Mesendoderm (in vitro differentiated cells): ENCODE results near the gene SPOCK3.

Experiments
- DNase-seq: peaks from one replicate; pipeline ENCODE4 v3.0.0; 2013
- H2AK5ac ChIP-seq: 2 replicates; pipeline ENCODE4 v1.6.1; 2013; ENCODE audit warnings: low read length, inconsistent platforms
- H2BK120ac ChIP-seq: 2 replicates; pipeline ENCODE4 v1.6.1; 2013; ENCODE audit warnings: low read depth, mild to moderate bottlenecking, low read length, moderate library complexity, mixed read lengths
- H2BK15ac ChIP-seq: replicated peaks from 2 replicates; pipeline ENCODE4 v1.6.1; 2013; ENCODE audit warnings: low read depth, mild to moderate bottlenecking, moderate library complexity
- H2BK5ac ChIP-seq: 2 replicates; pipeline ENCODE4 v1.6.1; 2013; ENCODE audit warnings: low read length, inconsistent platforms
- H3K18ac ChIP-seq: 2 replicates; pipeline ENCODE4 v1.6.1; 2013; ENCODE audit warnings: mild to moderate bottlenecking, low read length, mixed read lengths
- H3K23ac ChIP-seq: one replicate; pipeline ENCODE4 v1.6.1; 2013; ENCODE audit warnings: low read length
- H3K27ac ChIP-seq: 2 replicates; pipeline ENCODE4 v1.5.1; 2013; ENCODE audit warnings: low read depth, mild to moderate bottlenecking, inconsistent platforms, low read length, moderate library complexity
- H3K27me3 ChIP-seq: 2 replicates; pipeline ENCODE4 v1.6.1; 2013; ENCODE audit warnings: low read length, control low read depth, mild to moderate bottlenecking, inconsistent platforms; ENCODE audit not compliant: insufficient read depth, poor library complexity
- H3K36me3 ChIP-seq: 2 replicates; pipeline ENCODE4 v1.6.1; 2013; ENCODE audit warnings: low read length, inconsistent platforms; ENCODE audit not compliant: control insufficient read depth, insufficient read depth
- H3K4ac ChIP-seq: one replicate; pipeline ENCODE4 v1.6.1; 2013; ENCODE audit warnings: low read depth, mild to moderate bottlenecking, low read length, moderate library complexity
- H3K4me1 ChIP-seq: 2 replicates; pipeline ENCODE4 v1.6.1; 2013; ENCODE audit warnings: low read depth, low read length, inconsistent platforms; ENCODE audit not compliant: control insufficient read depth
- H3K4me2 ChIP-seq: 2 replicates; pipeline ENCODE4 v1.6.1; 2013; ENCODE audit warnings: low read length
- H3K4me3 ChIP-seq: 2 replicates; pipeline ENCODE4 v1.5.1; 2013; ENCODE audit warnings: mild to moderate bottlenecking, low read length
- H3K56ac ChIP-seq: one replicate; pipeline ENCODE4 v1.6.1; 2013; ENCODE audit warnings: low read length
- H3K79me1 ChIP-seq: 2 replicates; pipeline ENCODE4 v1.6.1; 2013; ENCODE audit warnings: low read length, inconsistent platforms
- H3K79me2 ChIP-seq: 2 replicates; pipeline ENCODE4 v1.6.1; 2013; ENCODE audit warnings: mild to moderate bottlenecking, low read length; ENCODE audit not compliant: control insufficient read depth, insufficient read depth
- H3K9ac ChIP-seq: 2 replicates; pipeline ENCODE4 v1.6.1; 2013; ENCODE audit warnings: low read length, inconsistent platforms
- H4K5ac ChIP-seq: one replicate; pipeline ENCODE4 v1.6.1; 2013; ENCODE audit warnings: low read length
- H4K8ac ChIP-seq: one replicate; pipeline ENCODE4 v1.6.1; 2013; ENCODE audit warnings: low read depth, mild to moderate bottlenecking, control low read depth, low read length, moderate library complexity
- WGBS: extraction: QIAGEN DNeasy Blood & Tissue Kit; methylation state at CpG from one replicate; pipeline ENCODE4 v1.1.7; 2013; ENCODE audit warnings: low lambda C conversion rate, missing lambda C conversion rate; ENCODE audit not compliant: insufficient coverage; ENCODE audit errors: extremely low coverage; 5-methylcytosine and 5-hydroxymethylcytosine counted together

The SPOCK3 gene

GRCh38 chr4:167105857-167106256, 128.4 kb downstream of the SPOCK3 start:
- no peaks in the 10 kb centered on the region for H3K4me1 ChIP-seq
- no peak overlapping the region for H2AK5ac ChIP-seq
- no peaks in the 10 kb centered on the region for H3K79me2 ChIP-seq
- no peak for DNase-seq
- no peak overlapping the region for H3K4me2 ChIP-seq
- H3K27me3 ChIP-seq, result no peaks in the 10 kb centered on the region
- no peak overlapping the region for H2BK5ac ChIP-seq
- H3K9ac ChIP-seq, result no peak overlapping the region
- H4K8ac ChIP-seq, result no peak overlapping the region
- no peak overlapping the region for H3K23ac ChIP-seq
- no peak overlapping the region for H3K56ac ChIP-seq
- no peak overlapping the region for H3K18ac ChIP-seq
- no peak overlapping the region for H3K4me3 ChIP-seq
- no peak overlapping the region for H2BK120ac ChIP-seq
- no peaks in the 10 kb centered on the region for H3K79me1 ChIP-seq
- H4K5ac ChIP-seq, result no peak overlapping the region
- H3K36me3 ChIP-seq, result no peaks in the 10 kb centered on the region
- H3K4ac ChIP-seq, result no peak overlapping the region
- no peak overlapping the region for H3K27ac ChIP-seq
- H2BK15ac ChIP-seq, result no peak overlapping the region

DNA sequence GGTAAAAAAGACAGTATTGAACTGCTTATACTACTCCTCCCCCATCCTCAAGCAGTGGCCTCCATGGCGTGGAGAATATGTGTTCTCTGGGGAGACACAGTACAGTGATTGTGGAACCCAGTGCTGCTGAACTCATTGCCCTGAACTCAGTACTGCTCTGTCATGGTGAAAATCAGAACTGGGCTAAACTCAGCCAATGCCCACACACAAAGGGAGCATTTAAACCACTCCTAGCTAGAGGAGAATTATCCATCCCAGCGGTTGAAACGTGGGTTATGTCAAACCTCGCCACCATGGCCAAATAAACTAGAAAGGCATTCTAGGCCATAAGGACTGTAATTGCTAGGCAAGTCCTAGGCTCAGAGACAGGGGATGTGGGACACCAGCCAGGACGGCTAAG, 131.8 kb downstream of the SPOCK3 start:
- WGBS, result no CpG with 5 or more reads among the region's 5 CpGs
- Histone ChIP-seq H3K36me3 (no peaks in the 10 kb centered on the region), H3K27me3 (no peaks in the 10 kb centered on the region), H2AK5ac (no peak overlapping the region), H3K18ac (no peak overlapping the region), H3K56ac (no peak overlapping the region), H2BK120ac (no peak overlapping the region), H3K4me3 (no peak overlapping the region), H3K4me1 (no peaks in the 10 kb centered on the region), H4K8ac (no peak overlapping the region), H3K4ac (no peak overlapping the region), H4K5ac (no peak overlapping the region), H2BK15ac (no peak overlapping the region), H3K27ac (no peak overlapping the region), H2BK5ac (no peak overlapping the region), H3K23ac (no peak overlapping the region), H3K4me2 (no peak overlapping the region), H3K79me1 (no peaks in the 10 kb centered on the region), H3K79me2 (no peaks in the 10 kb centered on the region), H3K9ac (no peak overlapping the region)
- no peak for DNase-seq

GRCh38 chr4:167101035-167101434, 133.3 kb downstream of the SPOCK3 start:
- 100% methylated on average over 1 of the region's 2 CpGs for WGBS
- Histone ChIP-seq H3K27me3 (no peaks in the 10 kb centered on the region), H3K23ac (no peak overlapping the region), H3K79me1 (no peaks in the 10 kb centered on the region), H3K4me1 (no peaks in the 10 kb centered on the region), H3K9ac (no peak overlapping the region), H4K8ac (no peak overlapping the region), H2AK5ac (no peak overlapping the region), H3K79me2 (no peaks in the 10 kb centered on the region), H3K4me3 (no peak overlapping the region), H2BK5ac (no peak overlapping the region), H2BK120ac (no peak overlapping the region), H3K27ac (no peak overlapping the region), H4K5ac (no peak overlapping the region), H3K18ac (no peak overlapping the region), H3K4ac (no peak overlapping the region), H3K56ac (no peak overlapping the region), H2BK15ac (no peak overlapping the region), H3K4me2 (no peak overlapping the region), H3K36me3 (no peaks in the 10 kb centered on the region)
- DNase-seq, result no peak

DNA sequence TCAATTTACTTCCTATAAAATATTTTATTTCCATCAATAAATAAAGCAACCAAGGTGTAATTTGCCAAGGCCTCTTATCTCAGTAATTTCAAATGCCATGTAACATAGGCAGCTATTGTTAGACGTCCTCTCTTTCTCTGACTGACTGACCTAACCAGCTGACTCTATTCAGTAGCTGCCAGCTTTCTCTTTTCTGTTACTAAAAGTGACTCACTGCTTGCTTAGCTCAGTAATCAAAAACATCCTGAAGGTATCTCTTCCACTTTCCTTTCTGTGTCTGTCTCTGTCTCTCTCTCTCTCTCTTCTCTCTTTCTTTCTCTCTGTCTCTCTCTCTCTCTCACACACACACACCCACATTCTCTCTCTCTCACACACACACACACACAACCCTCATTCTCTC, 134.2 kb downstream of the SPOCK3 start:
- Histone ChIP-seq H3K4me2 (no peak overlapping the region), H3K27me3 (no peaks in the 10 kb centered on the region), H2BK120ac (no peak overlapping the region), H2AK5ac (no peak overlapping the region), H4K5ac (no peak overlapping the region), H4K8ac (no peak overlapping the region), H3K4me3 (no peak overlapping the region), H2BK15ac (no peak overlapping the region), H3K79me1 (no peaks in the 10 kb centered on the region), H3K23ac (no peak overlapping the region), H2BK5ac (no peak overlapping the region), H3K18ac (no peak overlapping the region), H3K4ac (no peak overlapping the region), H3K4me1 (no peaks in the 10 kb centered on the region), H3K56ac (no peak overlapping the region), H3K36me3 (no peaks in the 10 kb centered on the region), H3K79me2 (no peaks in the 10 kb centered on the region), H3K9ac (no peak overlapping the region), H3K27ac (no peak overlapping the region)
- WGBS, result no CpG with 5 or more reads among the region's 1 CpG
- peak; percentile 13 for DNase-seq

DNA sequence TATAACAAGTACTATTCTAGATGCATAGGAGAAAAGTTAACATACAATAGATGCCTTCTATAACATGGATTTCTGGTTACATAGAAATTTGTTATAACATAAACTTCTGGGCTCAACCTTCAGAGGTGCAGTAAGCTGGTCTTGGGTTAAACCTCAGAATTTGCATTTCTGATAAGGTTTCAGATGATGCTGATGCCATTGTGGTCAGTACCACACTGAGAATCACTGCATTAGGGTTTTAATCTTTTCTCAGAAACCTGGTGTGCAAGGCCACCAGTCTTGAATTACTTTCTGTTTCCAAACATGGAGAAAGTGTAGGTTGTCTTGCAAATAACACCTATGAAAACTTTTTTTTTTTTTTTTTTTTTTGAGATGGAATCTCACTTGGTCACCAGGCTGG, 146.2 kb downstream of the SPOCK3 start:
- H3K36me3 ChIP-seq, result no peaks in the 10 kb centered on the region
- no peaks in the 10 kb centered on the region for H3K4me1 ChIP-seq
- no peaks in the 10 kb centered on the region for H3K27me3 ChIP-seq
- H4K5ac ChIP-seq, result no peak overlapping the region
- no peak overlapping the region for H3K23ac ChIP-seq
- H3K79me2 ChIP-seq, result no peaks in the 10 kb centered on the region
- no peak overlapping the region for H3K56ac ChIP-seq
- H2AK5ac ChIP-seq, result no peak overlapping the region
- DNase-seq, result no peak
- no peak overlapping the region for H3K4me2 ChIP-seq
- H4K8ac ChIP-seq, result no peak overlapping the region
- no peaks in the 10 kb centered on the region for H3K79me1 ChIP-seq
- no peak overlapping the region for H3K18ac ChIP-seq
- no peak overlapping the region for H2BK120ac ChIP-seq
- no peak overlapping the region for H3K4me3 ChIP-seq
- H2BK15ac ChIP-seq, result no peak overlapping the region
- no peak overlapping the region for H3K4ac ChIP-seq
- H3K9ac ChIP-seq, result no peak overlapping the region
- H2BK5ac ChIP-seq, result no peak overlapping the region
- no peak overlapping the region for H3K27ac ChIP-seq

- no peak overlapping the region for H3K9ac ChIP-seq
- no peak overlapping the region for H3K4ac ChIP-seq
- no peak overlapping the region for H3K18ac ChIP-seq
- no peak overlapping the region for H2BK5ac ChIP-seq
- no peaks in the 10 kb centered on the region for H3K4me1 ChIP-seq
- H3K36me3 ChIP-seq, result no peaks in the 10 kb centered on the region
- H4K8ac ChIP-seq, result no peak overlapping the region
- no peaks in the 10 kb centered on the region for H3K79me1 ChIP-seq
- no peak for DNase-seq
- H3K27ac ChIP-seq, result no peak overlapping the region
- H3K79me2 ChIP-seq, result no peaks in the 10 kb centered on the region
- H3K23ac ChIP-seq, result no peak overlapping the region
- no peak overlapping the region for H2BK120ac ChIP-seq
- H4K5ac ChIP-seq, result no peak overlapping the region
- H3K4me3 ChIP-seq, result no peak overlapping the region
- no peak overlapping the region for H2AK5ac ChIP-seq
- no peak overlapping the region for H2BK15ac ChIP-seq
- no peak overlapping the region for H3K4me2 ChIP-seq
- no peaks in the 10 kb centered on the region for H3K27me3 ChIP-seq
- H3K56ac ChIP-seq, result no peak overlapping the region
- WGBS, result no CpG with 5 or more reads among the region's 2 CpGs
Observed at GRCh38 chr4:167084321-167084720, 150.0 kb downstream of the SPOCK3 start.
